ENCODE data around the gene GGTA1. TPM values are rescaled to one million over a fixed set of nuclear protein-coding genes. Genes with fewer than 3 reads are reported as not detected.
"Not testable (repeated sequence)": the region's sequence is repeated elsewhere in the genome, so short reads cannot be mapped to it uniquely, and the experiment has no call there.

Gene GGTA1
- total and polyA plus RNA-seq, 4 donors: 2.4 to 3.3 (median 2.8) TPM

GRCh38 chr9:121464968-121465367 is 34.7 kb downstream of the GGTA1 start:
- Histone ChIP-seq H3K9ac (ENCODE audit: low read depth in 1 of 2, low read length in 2 of 2) (no peak overlapping the region), H3K27ac (ENCODE audit: low read depth in 1 of 2, low read length in 2 of 2) (no peak overlapping the region), H3K4me1 (ENCODE audit: control insufficient read depth in 4 of 4, insufficient read depth in 4 of 4, low read length in 3 of 4) (no peaks in the 10 kb centered on the region), H3K4me3 (ENCODE audit: low read depth in 1 of 3, low read length in 3 of 3) (no peak overlapping the region), H3K27me3 (ENCODE audit: control insufficient read depth in 4 of 4, insufficient read depth in 4 of 4, low read length in 3 of 4) (no peaks in the 10 kb centered on the region), H3K36me3 (ENCODE audit: control insufficient read depth in 4 of 4, insufficient read depth in 3 of 4, low read depth in 1 of 4, low read length in 3 of 4) (no peaks in the 10 kb centered on the region), H3K9me3 (ENCODE audit: control insufficient read depth in 4 of 4, low read length in 3 of 4) (no peaks in the 10 kb centered on the region)
- 71% methylated on average over 4 of the region's 4 CpGs for WGBS
- TF ChIP-seq NR2F2 (IDR thresholded peaks at IDR 0.05): peak; percentile 17
- no peak for TF ChIP-seq HNF4G (IDR thresholded peaks at IDR 0.05)
- no peak for DNase-seq (ENCODE audit: low spot score)

- peak; percentile 51 for DNase-seq (ENCODE audit: low spot score)
Measured at GRCh38 chr9:121463026-121463807, 36.4 kb downstream of the GGTA1 start.

GRCh38 chr9:121459513-121459912 is 40.1 kb downstream of the GGTA1 start:
- WGBS: 21% methylated on average over 1 of the region's 1 CpG
- no peak overlapping the region for H3K9ac ChIP-seq (ENCODE audit: low read depth in 1 of 2, low read length in 2 of 2)
- H3K36me3 ChIP-seq (ENCODE audit: control insufficient read depth in 4 of 4, insufficient read depth in 3 of 4, low read depth in 1 of 4, low read length in 3 of 4): no peaks in the 10 kb centered on the region
- no peak overlapping the region for H3K4me3 ChIP-seq (ENCODE audit: low read depth in 1 of 3, low read length in 3 of 3)
- TF ChIP-seq ATF3 (IDR thresholded peaks at IDR 0.05): no peak
- no peak for TF ChIP-seq REST (IDR thresholded peaks at IDR 0.05)
- TF ChIP-seq NR2F2 (IDR thresholded peaks at IDR 0.05): no peak
- no peak for TF ChIP-seq GABPA (IDR thresholded peaks at IDR 0.05 in 1 of 2, conservative IDR thresholded peaks at IDR 0.05 in 1 of 2)
- no peak for TF ChIP-seq SP1 (IDR thresholded peaks at IDR 0.05)
- no peak for TF ChIP-seq RAD21 (IDR thresholded peaks at IDR 0.05)
- TF ChIP-seq YY1 (IDR thresholded peaks at IDR 0.05): no peak
- no peak for TF ChIP-seq HNF4G (IDR thresholded peaks at IDR 0.05)
- TF ChIP-seq JUND (IDR thresholded peaks at IDR 0.05): no peak
- H3K27ac ChIP-seq (ENCODE audit: low read depth in 1 of 2, low read length in 2 of 2): no peak overlapping the region
- no peaks in the 10 kb centered on the region for H3K27me3 ChIP-seq (ENCODE audit: control insufficient read depth in 4 of 4, insufficient read depth in 4 of 4, low read length in 3 of 4)
- H3K9me3 ChIP-seq (ENCODE audit: control insufficient read depth in 4 of 4, low read length in 3 of 4): no peaks in the 10 kb centered on the region
- H3K4me1 ChIP-seq (ENCODE audit: control insufficient read depth in 4 of 4, insufficient read depth in 4 of 4, low read length in 3 of 4): no peaks in the 10 kb centered on the region
- no peak for DNase-seq (ENCODE audit: low spot score)

More at GRCh38 chr9:121463026-121463807, 36.4 kb downstream of the GGTA1 start:
- Histone ChIP-seq H3K27ac (ENCODE audit: low read depth in 1 of 2, low read length in 2 of 2) (no peak overlapping the region), H3K27me3 (ENCODE audit: control insufficient read depth in 4 of 4, insufficient read depth in 4 of 4, low read length in 3 of 4) (no peaks in the 10 kb centered on the region), H3K4me1 (ENCODE audit: control insufficient read depth in 4 of 4, insufficient read depth in 4 of 4, low read length in 3 of 4) (no peaks in the 10 kb centered on the region), H3K9me3 (ENCODE audit: control insufficient read depth in 4 of 4, low read length in 3 of 4) (no peaks in the 10 kb centered on the region), H3K9ac (ENCODE audit: low read depth in 1 of 2, low read length in 2 of 2) (no peak overlapping the region), H3K4me3 (ENCODE audit: low read depth in 1 of 3, low read length in 3 of 3) (no peak overlapping the region), H3K36me3 (ENCODE audit: control insufficient read depth in 4 of 4, insufficient read depth in 3 of 4, low read depth in 1 of 4, low read length in 3 of 4) (no peaks in the 10 kb centered on the region)
- TF ChIP-seq EGR1 (IDR thresholded peaks at IDR 0.05; ENCODE audit: low read depth in 2 of 2) (no peak), RAD21 (IDR thresholded peaks at IDR 0.05) (peak; percentile 58 to 69), CTCF (IDR thresholded peaks at IDR 0.05; ENCODE audit: low read depth, low read length, missing input control) (peak; percentile 44)
- 53% methylated on average over 10 of the region's 10 CpGs for WGBS

- H3K27me3 ChIP-seq (ENCODE audit: control insufficient read depth in 4 of 4, insufficient read depth in 4 of 4, low read length in 3 of 4); H3K27ac ChIP-seq (ENCODE audit: low read depth in 1 of 2, low read length in 2 of 2); H3K4me1 ChIP-seq (ENCODE audit: control insufficient read depth in 4 of 4, insufficient read depth in 4 of 4, low read length in 3 of 4); H3K4me3 ChIP-seq (ENCODE audit: low read depth in 1 of 3, low read length in 3 of 3); H3K9me3 ChIP-seq (ENCODE audit: control insufficient read depth in 4 of 4, low read length in 3 of 4); H3K36me3 ChIP-seq (ENCODE audit: control insufficient read depth in 4 of 4, insufficient read depth in 3 of 4, low read depth in 1 of 4, low read length in 3 of 4); DNase-seq (ENCODE audit: low spot score); H3K9ac ChIP-seq (ENCODE audit: low read depth in 1 of 2, low read length in 2 of 2): not testable (repeated sequence)
- 95% methylated on average over 4 of the region's 4 CpGs for WGBS
Measured at GRCh38 chr9:121458449-121458848, 41.2 kb downstream of the GGTA1 start.
